CD4-positive, alpha-beta T cell treated with Interleukin-10 for 1 hour (primary cell): Measurements from ENCODE around the gene SLC26A1.
"Not testable (repeated sequence)": the region's sequence is repeated elsewhere in the genome, so short reads cannot be mapped to it uniquely, and the experiment has no call there.

ENCODE experiments used
- DNase-seq: peaks from one replicate; pipeline ENCODE4 v3.0.0-alpha.2; 2020

SLC26A1 gene

DNA sequence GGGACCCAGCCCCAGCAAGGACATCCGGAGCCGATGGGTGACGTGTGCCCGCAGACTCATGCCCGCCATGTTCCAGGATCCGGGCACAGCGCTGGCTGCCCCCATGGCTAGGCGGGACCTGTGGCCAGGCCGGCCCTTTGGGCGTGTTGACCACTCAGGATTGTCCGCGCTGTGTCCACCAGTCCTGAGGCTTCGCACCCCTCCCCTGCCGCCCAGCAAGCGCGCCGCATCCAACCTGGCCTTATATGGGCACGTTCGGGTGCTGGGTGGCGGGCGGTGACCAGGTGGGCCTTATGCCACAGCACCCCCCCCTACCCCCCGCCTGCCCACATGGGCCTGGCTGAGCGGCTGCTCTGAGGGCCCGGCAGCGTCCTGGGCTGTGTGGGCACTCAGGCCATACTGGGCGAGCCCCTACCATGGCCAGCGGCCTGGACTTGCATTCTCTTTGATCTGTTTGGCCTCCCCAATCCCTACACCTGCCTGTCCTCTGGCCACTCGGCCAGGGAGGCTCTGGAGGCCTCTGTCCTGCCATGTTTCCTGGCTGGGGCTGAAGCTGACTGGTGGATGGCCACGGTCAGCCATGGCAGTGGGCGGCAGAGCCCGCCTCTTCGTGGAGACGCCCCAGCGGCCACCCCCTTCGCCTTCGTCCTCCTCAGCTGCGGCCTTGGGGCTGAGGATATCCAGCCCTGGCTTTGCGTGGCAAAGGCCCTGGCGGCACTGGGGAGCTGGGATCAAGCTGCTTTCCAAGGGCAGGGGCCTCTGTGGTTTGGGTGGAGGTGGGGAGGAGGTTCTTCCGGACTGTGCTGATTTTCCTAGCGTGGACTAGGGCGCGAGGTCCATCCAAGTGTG is 20.2 kb upstream of the SLC26A1 start:
- DNase-seq: no peak

DNA sequence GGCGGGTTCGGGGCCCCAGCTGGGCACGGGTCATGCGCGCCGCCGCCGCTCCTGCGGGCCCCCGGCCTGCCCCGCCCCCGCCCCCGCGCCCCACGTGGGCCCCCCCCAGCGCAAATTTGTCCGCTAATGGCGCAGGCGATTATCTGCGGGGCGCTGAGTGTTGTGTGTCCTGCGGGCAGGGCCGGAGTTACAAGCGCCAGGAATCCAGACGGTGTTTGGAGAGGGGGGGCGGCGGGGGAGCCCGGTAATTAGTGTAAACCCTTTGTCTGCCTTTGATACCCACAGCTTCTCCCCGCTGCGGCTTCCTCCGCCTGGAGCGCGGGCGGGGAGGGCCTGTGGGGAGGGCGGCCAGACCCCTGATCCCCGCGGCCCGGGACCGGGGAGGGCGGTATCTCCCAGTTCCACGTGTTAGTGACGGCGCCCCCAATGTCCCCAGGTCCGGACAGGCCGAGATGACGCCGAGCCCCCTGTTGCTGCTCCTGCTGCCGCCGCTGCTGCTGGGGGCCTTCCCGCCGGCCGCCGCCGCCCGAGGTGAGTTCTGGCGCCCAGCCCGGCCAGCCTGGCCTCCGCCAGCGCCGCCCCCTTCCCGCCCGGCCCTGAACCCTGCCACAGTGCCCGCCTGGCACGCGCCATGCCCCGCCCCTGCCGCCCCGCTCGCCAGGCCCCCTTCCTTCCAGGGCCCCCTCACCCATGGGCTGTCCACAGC is 19.0 kb upstream of the SLC26A1 start:
- peak; percentile 43 for DNase-seq

GRCh38 chr4:1011666-1012033 is 18.4 kb upstream of the SLC26A1 start:
- DNase-seq: no peak

GRCh38 chr4:1011022-1011665 is 17.9 kb upstream of the SLC26A1 start, which contains the start of gene FGFRL1:
Gene FGFRL1 (plus strand): TSS chr4:1011626. CDS start chr4:1012486, 860 bp downstream.
- DNase-seq: peak; percentile 94

GRCh38 chr4:1010395-1011021 is 17.3 kb upstream of the SLC26A1 start:
- DNase-seq: peak; percentile 74

DNA sequence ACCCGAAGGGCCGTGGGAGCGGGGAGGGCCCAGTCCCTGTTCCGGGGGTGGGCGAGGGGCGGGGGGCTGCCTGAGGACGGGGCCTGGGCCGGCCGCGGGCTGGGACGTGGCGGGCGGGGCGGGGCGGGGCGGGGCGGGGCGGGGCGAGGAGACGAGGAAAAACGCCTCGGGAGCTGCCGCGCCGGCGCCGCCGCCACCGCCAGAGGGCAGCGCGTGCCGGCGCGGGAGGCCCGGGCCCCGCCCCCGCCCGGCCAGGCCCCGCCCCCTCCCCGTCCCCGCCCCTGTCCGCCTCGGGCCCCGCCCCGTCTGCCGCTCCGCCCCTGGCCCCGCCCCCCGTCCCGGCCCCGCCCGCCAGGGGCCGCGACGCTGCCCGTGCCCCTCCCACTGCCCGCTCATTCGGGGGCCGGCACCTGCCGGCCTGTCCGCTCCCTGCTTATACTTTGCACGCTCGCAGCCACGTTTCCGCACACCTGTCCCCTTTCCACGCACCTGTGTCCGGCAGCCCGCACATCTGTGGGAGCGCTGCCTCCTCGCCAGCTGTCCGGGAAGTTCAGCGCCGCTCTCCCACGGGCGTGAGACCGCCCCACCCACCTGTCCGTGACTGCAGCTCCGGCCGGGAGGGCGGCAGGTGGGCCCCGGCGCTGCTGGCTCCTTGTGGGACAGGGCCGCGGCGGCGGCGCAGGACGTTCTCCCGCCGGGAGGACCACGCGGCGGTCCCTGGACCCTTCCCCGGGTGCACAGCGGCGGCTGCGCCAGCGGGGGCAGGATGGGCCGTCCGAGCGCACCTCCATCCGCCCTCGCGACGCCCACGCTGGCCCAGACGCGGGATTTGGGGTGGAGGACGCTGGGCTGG is 16.6 kb upstream of the SLC26A1 start:
- DNase-seq: peak; percentile 74

DNA sequence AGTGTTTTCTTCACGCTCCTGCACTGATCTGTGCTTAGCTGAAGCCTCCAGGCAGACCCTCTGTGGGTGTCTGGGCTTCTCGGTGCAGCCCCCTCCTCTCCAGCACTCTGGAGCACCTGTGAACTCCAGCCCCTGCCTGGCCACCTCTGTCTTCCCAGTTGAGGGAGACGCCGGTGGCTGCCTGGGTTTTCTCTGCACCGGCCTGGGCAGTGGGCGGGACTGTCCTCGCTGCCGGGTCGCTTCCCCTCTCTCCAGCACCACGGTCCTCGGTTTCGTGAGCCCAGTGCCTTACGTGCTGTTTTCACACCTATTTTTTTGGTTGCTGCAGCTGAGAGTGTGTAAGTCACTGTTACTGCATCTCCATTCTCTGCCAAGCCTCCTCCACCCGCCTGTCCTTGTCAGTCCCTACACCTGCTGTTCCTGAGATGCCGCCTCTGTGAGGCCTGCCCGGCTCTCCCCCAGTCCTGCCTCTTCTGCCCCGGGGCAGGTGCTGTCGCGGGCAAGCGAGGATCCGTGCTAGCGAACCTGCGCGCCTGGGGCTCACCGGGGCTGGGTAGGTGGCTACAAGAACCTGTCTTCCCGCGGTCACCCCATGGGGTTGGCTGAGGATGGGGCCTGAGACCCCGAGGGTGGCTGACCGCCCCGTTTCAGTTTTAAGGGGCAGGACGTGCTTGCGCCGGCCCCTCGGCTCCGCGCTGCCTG is 15.8 kb upstream of the SLC26A1 start:
- DNase-seq: peak; percentile 46

GRCh38 chr4:1006856-1007255 is 13.7 kb upstream of the SLC26A1 start:
- DNase-seq: no peak

DNA sequence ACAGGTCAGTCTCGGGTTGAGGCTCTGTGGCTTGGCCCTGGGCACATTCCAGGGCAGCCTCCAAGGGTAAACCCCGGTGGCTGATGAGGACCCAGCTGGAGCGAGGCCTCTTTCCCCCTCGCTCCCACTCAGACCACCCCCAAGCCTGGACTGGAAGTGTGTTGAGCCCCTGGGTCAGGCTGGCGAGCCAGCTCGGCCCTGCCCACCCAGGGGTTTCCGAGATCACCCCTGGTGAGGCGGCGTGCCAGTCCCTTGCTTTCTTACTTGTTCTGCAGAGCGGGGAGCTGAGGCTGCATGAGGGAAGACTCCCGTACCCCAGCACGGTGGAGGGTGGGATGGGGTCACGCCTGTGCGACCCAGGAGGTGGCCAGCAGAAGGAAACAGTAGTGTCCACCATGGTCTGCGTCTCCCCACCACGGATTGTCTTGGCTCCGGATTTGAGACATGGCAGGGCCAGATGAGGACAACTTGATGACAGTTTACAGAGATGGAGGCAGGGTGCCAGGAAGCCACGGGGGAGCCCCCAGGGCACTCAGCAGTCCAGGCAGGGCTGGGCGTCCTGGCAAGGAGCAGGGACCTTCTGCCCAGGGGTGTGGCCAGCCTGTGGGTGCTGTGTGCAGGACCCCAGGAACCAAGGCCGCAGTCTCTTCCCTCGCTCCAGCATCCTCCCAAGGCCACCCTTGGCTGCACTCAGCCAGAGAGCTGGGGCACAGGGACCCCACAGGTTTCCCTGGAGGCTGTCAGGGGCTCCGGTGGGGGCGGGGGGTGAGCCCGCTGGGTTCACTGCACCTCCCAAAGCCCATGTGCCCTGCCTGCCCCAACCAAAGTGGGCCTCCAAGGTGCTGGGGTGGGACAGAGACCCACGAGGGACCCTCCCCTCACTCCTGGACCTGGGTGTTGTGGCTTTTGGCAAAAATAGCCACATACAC is 11.6 kb upstream of the SLC26A1 start:
- no peak for DNase-seq

GRCh38 chr4:1004071-1004418 is 10.8 kb upstream of the SLC26A1 start:
- DNase-seq: no peak

DNA sequence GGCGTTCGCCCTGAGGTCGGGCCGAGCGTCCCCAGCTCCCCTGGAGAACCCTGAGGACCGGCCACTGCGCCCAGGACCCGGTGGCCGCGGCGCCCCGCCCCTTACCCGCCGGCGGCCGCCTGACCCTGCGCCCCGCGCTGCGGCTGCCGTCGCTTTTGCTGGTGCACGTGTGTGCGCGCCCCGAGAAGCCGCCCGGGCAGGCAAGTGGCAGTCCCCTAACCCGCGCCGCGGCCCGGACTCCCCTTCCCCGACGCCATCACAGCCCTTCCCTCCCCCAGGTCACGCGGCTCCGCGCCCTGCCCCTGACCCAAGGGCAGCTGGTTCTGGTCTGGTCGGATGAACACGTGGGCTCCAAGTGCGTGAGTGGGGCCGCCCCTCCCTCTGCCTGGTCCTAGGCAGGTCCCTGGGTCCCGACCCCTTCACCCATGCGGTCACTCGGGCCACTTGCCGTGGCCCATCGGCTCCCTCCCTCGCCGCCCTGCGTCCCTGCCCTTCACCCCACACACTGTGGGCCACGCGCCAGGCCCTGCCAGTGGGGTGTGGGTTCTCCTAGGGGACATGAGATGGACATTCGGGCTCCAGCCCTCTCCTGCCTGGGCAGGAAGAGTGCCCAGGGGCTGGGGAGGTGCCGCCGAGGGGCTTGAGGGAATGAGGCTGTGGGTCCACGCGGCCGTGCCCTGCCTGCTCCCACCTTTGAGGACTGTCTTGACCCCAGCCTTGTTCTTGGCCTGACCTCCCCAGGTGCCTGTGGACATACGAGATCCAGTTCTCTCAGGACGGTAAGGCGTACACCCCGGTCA is 10.3 kb upstream of the SLC26A1 start:
- DNase-seq: no peak

DNA sequence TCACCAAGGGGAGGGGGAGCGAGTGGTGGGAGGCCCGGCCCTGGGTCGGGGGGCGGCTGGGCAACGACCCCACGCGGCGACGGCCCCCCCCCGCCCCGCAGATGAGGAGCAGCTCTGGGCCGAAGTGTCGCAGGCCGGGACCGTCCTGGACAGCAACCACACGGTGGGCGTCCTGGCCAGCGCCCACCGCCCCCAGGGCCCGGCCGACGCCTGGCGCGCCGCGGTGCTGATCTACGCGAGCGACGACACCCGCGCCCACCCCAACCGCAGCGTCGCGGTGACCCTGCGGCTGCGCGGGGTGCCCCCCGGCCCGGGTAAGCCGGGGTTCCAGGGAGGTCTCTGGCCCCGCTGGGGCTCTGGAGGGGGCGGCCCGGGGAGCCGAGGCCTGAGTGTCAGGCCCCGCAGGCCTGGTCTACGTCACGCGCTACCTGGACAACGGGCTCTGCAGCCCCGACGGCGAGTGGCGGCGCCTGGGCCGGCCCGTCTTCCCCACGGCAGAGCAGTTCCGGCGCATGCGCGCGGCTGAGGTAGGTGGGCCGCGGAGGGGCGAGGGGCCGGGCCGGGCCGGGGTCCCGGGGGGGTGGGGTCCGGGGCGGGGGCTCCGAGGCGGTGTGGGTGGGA is 9.5 kb upstream of the SLC26A1 start:
- no peak for DNase-seq

- no peak for DNase-seq
These were observed 9.0 kb upstream of the SLC26A1 start for GRCh38 chr4:1002131-1002630.

DNA sequence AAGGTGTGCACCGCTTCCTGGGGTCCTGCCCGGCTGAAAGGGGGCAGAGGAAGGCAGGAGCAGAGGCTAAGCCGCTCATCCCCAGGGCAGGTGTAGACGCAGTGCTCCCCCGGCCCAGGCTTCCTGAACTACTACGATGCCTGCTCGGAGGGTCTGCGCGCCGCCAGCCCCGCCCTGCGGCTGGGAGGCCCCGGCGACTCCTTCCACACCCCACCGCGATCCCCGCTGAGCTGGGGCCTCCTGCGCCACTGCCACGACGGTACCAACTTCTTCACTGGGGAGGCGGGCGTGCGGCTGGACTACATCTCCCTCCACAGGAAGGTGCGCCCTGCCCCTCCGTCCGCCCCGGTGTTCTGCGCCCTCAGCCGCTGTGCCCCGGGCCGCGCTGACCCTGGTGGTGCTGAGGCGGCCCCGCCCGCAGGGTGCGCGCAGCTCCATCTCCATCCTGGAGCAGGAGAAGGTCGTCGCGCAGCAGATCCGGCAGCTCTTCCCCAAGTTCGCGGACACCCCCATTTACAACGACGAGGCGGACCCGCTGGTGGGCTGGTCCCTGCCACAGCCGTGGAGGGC is 8.4 kb upstream of the SLC26A1 start:
- no peak for DNase-seq

DNA sequence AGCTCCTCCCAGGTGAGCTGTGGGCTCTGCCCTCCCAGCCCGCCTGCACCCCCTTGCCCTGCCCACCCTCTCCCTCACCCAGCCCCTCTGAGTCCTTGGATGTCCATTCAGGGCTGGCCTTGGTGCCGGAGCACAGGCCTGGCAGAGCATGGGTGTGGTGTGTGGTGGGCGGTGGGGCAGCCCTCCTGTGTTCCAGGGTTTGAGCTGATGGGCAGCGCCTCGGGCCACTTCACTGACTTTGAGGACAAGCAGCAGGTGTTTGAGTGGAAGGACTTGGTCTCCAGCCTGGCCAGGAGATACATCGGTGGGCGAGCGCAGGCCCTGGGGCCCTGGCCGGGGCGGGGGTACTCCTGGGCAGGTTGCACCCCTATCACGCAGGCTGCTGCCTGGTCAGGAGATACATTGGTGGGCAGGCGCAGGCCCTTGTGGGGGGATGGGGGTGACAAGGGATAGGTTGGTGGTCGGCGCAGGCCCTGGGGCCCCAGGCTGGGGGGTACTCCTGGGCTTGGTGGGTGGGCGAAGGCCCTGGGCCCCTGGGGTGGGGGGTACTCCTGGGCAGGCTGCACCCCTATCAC is 7.6 kb upstream of the SLC26A1 start:
- DNase-seq: no peak

GRCh38 chr4:999882-1000425 is 6.8 kb upstream of the SLC26A1 start:
- DNase-seq: no peak

GRCh38 chr4:999240-999863 is 6.1 kb upstream of the SLC26A1 start:
- not testable (repeated sequence) for DNase-seq
